ENCODE data around the gene SUPT16H. TPM values are rescaled to one million over a fixed set of nuclear protein-coding genes. Genes with fewer than 3 reads are reported as not detected.

SUPT16H gene
- total and polyA plus RNA-seq, 2 experiments from 2014 or later, result 187 to 268 TPM

DNA sequence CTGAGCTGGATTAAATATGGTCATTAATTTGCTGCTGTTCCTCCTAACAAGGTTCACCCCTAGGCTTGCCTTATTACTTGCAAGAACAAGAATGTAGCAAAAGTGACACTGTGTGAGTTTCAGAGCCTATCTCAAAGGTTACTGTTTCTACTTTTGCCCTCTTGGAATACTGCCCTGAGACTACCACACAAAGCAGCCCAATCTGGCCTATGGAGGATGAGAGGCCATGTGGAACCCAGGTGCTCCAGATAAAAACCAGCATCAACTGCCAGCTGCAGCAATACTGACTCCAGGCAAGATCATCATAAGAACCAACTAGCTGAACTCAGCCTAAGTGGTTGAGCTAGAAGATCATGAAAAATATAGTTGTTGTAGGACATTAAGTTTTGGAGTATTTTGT is 22.4 kb upstream of the SUPT16H start:
- Histone ChIP-seq H2AFZ (no peak overlapping the region), H3K4me1 (ENCODE audit: insufficient read depth) (no peaks in the 10 kb centered on the region), H4K20me1 (replicated peaks; ENCODE audit: insufficient read depth) (peaks cover 22% of the 10 kb centered on the region), H3K36me3 (ENCODE audit: insufficient read depth) (peaks cover 99% of the 10 kb centered on the region), H3K4me3 (no peak overlapping the region), H3K79me2 (replicated peaks; ENCODE audit: insufficient read depth) (no peaks in the 10 kb centered on the region), H3K4me2 (no peak overlapping the region), H3K9me2 (ENCODE audit: insufficient read depth) (no peaks in the 10 kb centered on the region), H3K27me3 (ENCODE audit: insufficient read depth) (no peaks in the 10 kb centered on the region), H3K27ac (ENCODE audit: low read depth) (no peak overlapping the region), H3F3A (replicated peaks; ENCODE audit: low read depth) (peaks cover 18% of the 10 kb centered on the region; the same call in 1 of the 2 replicates)
- Mint-ChIP-seq H3K9me3 (no peaks in the 10 kb centered on the region), H3K36me3 (ENCODE audit: low read depth) (peaks cover 97% of the 10 kb centered on the region), H3K27ac (no peak overlapping the region), H3K4me3 (no peak overlapping the region), H3K4me1 (no peaks in the 10 kb centered on the region), H3K27me3 (ENCODE audit: insufficient read depth, low read depth, poor library complexity) (no peaks in the 10 kb centered on the region)
- DNase-seq (ENCODE audit: low spot score) (no peak), ATAC-seq (no peak)
- TF ChIP-seq EZH2phosphoT487 (IDR thresholded peaks at IDR 0.05; ENCODE audit: unreplicated experiment) (no peak), JUNB (IDR thresholded peaks at IDR 0.05; ENCODE audit: unreplicated experiment) (no peak), ZNF114 (CRISPR knock-in tag; IDR thresholded peaks at IDR 0.05) (no peak)
- TF ChIP-seq, protein P1, sequence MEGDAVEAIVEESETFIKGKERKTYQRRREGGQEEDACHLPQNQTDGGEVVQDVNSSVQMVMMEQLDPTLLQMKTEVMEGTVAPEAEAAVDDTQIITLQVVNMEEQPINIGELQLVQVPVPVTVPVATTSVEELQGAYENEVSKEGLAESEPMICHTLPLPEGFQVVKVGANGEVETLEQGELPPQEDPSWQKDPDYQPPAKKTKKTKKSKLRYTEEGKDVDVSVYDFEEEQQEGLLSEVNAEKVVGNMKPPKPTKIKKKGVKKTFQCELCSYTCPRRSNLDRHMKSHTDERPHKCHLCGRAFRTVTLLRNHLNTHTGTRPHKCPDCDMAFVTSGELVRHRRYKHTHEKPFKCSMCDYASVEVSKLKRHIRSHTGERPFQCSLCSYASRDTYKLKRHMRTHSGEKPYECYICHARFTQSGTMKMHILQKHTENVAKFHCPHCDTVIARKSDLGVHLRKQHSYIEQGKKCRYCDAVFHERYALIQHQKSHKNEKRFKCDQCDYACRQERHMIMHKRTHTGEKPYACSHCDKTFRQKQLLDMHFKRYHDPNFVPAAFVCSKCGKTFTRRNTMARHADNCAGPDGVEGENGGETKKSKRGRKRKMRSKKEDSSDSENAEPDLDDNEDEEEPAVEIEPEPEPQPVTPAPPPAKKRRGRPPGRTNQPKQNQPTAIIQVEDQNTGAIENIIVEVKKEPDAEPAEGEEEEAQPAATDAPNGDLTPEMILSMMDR (conservative IDR thresholded peaks at IDR 0.05; ENCODE audit: low read depth in 2 of 2), result no peak
- TF ChIP-seq, protein P2, sequence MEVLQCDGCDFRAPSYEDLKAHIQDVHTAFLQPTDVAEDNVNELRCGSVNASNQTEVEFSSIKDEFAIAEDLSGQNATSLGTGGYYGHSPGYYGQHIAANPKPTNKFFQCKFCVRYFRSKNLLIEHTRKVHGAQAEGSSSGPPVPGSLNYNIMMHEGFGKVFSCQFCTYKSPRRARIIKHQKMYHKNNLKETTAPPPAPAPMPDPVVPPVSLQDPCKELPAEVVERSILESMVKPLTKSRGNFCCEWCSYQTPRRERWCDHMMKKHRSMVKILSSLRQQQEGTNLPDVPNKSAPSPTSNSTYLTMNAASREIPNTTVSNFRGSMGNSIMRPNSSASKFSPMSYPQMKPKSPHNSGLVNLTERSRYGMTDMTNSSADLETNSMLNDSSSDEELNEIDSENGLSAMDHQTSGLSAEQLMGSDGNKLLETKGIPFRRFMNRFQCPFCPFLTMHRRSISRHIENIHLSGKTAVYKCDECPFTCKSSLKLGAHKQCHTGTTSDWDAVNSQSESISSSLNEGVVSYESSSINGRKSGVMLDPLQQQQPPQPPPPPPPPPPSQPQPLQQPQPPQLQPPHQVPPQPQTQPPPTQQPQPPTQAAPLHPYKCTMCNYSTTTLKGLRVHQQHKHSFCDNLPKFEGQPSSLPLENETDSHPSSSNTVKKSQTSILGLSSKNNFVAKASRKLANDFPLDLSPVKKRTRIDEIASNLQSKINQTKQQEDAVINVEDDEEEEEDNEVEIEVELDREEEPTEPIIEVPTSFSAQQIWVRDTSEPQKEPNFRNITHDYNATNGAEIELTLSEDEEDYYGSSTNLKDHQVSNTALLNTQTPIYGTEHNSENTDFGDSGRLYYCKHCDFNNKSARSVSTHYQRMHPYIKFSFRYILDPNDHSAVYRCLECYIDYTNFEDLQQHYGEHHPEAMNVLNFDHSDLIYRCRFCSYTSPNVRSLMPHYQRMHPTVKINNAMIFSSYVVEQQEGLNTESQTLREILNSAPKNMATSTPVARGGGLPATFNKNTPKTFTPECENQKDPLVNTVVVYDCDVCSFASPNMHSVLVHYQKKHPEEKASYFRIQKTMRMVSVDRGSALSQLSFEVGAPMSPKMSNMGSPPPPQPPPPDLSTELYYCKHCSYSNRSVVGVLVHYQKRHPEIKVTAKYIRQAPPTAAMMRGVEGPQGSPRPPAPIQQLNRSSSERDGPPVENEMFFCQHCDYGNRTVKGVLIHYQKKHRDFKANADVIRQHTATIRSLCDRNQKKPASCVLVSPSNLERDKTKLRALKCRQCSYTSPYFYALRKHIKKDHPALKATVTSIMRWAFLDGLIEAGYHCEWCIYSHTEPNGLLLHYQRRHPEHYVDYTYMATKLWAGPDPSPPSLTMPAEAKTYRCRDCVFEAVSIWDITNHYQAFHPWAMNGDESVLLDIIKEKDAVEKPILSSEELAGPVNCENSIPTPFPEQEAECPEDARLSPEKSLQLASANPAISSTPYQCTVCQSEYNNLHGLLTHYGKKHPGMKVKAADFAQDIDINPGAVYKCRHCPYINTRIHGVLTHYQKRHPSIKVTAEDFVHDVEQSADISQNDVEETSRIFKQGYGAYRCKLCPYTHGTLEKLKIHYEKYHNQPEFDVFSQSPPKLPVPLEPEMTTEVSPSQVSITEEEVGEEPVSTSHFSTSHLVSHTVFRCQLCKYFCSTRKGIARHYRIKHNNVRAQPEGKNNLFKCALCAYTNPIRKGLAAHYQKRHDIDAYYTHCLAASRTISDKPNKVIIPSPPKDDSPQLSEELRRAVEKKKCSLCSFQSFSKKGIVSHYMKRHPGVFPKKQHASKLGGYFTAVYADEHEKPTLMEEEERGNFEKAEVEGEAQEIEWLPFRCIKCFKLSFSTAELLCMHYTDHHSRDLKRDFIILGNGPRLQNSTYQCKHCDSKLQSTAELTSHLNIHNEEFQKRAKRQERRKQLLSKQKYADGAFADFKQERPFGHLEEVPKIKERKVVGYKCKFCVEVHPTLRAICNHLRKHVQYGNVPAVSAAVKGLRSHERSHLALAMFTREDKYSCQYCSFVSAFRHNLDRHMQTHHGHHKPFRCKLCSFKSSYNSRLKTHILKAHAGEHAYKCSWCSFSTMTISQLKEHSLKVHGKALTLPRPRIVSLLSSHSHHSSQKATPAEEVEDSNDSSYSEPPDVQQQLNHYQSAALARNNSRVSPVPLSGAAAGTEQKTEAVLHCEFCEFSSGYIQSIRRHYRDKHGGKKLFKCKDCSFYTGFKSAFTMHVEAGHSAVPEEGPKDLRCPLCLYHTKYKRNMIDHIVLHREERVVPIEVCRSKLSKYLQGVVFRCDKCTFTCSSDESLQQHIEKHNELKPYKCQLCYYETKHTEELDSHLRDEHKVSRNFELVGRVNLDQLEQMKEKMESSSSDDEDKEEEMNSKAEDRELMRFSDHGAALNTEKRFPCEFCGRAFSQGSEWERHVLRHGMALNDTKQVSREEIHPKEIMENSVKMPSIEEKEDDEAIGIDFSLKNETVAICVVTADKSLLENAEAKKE (CRISPR knock-in tag; IDR thresholded peaks at IDR 0.05), result no peak

Measured in GM23338 (cell line).